Right atrium auricular region (tissue), 2 donors: ENCODE data around the gene RAP1GAP. TPM values are rescaled to one million over a fixed set of nuclear protein-coding genes. Genes with fewer than 3 reads are reported as not detected.

Experiments used
- DNase-seq: peaks from one replicate; pipeline ENCODE4 v3.0.0-alpha.2; 2019; ENCODE audit warnings: low spot score
- H3K27ac ChIP-seq, 2 donors: fragments of 200-600 bp; sonication (generic); 1 replicate in 1 of 2; 2 replicates in 1 of 2; pipeline ENCODE4 v1.5.1; 2016 to 2019
- H3K27me3 ChIP-seq, 2 donors: fragments of 200-600 bp; sonication (generic); one replicate each; pipeline versions ENCODE4 v1.5.1 to v1.6.0; 2017 to 2019
- H3K36me3 ChIP-seq: fragments of 200-600 bp; sonication (generic); one replicate; pipeline ENCODE4 v1.5.1; 2016
- H3K4me1 ChIP-seq, 2 donors: fragments of 200-600 bp; sonication (generic); one replicate each; pipeline versions ENCODE4 v1.5.1 to v1.6.0; 2017 to 2019
- H3K4me3 ChIP-seq, 2 donors: fragments of 200-600 bp; sonication (generic); 1 replicate in 1 of 2; 2 replicates in 1 of 2; pipeline ENCODE4 v1.5.1; 2017 to 2019; ENCODE audit warnings: mild to moderate bottlenecking in 1 of 2, moderate library complexity in 1 of 2
- H3K9me3 ChIP-seq, 2 donors: fragments of 200-600 bp; sonication (generic); one replicate each; pipeline ENCODE4 v1.5.1; 2019
- total RNA-seq, 2 donors: library from RNA; depleted of rRNA; stranded (reverse); fragments of >200 nt; gene quantifications; one replicate each; pipeline ENCODE4 v1.1.0, GENCODE V29; 2016
- TF ChIP-seq, protein P1 (sequence below), 2 donors: fragments of 200-600 bp; sonication (generic); IDR thresholded peaks; one replicate each; pipeline ENCODE4 v1.5.1; 2019; ENCODE audit warnings: antibody characterized with exemption in 2 of 2

The RAP1GAP gene
- total RNA-seq, 2 donors from 2014 or later = 4.0 to 8.4 TPM

- H3K36me3 ChIP-seq = peaks cover 58% of the 10 kb centered on the region
- DNase-seq = no peak
- no peaks in the 10 kb centered on the region for H3K27me3 ChIP-seq
- no peaks in the 10 kb centered on the region for H3K4me1 ChIP-seq
- H3K27ac ChIP-seq = no peak overlapping the region
- H3K4me3 ChIP-seq = no peak overlapping the region
- TF ChIP-seq, protein P1, sequence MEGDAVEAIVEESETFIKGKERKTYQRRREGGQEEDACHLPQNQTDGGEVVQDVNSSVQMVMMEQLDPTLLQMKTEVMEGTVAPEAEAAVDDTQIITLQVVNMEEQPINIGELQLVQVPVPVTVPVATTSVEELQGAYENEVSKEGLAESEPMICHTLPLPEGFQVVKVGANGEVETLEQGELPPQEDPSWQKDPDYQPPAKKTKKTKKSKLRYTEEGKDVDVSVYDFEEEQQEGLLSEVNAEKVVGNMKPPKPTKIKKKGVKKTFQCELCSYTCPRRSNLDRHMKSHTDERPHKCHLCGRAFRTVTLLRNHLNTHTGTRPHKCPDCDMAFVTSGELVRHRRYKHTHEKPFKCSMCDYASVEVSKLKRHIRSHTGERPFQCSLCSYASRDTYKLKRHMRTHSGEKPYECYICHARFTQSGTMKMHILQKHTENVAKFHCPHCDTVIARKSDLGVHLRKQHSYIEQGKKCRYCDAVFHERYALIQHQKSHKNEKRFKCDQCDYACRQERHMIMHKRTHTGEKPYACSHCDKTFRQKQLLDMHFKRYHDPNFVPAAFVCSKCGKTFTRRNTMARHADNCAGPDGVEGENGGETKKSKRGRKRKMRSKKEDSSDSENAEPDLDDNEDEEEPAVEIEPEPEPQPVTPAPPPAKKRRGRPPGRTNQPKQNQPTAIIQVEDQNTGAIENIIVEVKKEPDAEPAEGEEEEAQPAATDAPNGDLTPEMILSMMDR (IDR thresholded peaks at IDR 0.05) = no peak
- H3K9me3 ChIP-seq = peaks cover 0 to 5% of the 10 kb centered on the region in 2 donors
Measured at GRCh38 chr1:21685946-21686678, 17.0 kb upstream of the RAP1GAP start.

GRCh38 chr1:21681426-21681825 is 12.3 kb upstream of the RAP1GAP start:
- Histone ChIP-seq H3K9me3 (peaks cover 0 to 5% of the 10 kb centered on the region in 2 donors), H3K4me3 (no peak overlapping the region), H3K27ac (no peak overlapping the region), H3K4me1 (no peaks in the 10 kb centered on the region), H3K27me3 (no peaks in the 10 kb centered on the region), H3K36me3 (peaks cover 46% of the 10 kb centered on the region)
- TF ChIP-seq, protein P1 (IDR thresholded peaks at IDR 0.05) = no peak
- DNase-seq = no peak

DNA sequence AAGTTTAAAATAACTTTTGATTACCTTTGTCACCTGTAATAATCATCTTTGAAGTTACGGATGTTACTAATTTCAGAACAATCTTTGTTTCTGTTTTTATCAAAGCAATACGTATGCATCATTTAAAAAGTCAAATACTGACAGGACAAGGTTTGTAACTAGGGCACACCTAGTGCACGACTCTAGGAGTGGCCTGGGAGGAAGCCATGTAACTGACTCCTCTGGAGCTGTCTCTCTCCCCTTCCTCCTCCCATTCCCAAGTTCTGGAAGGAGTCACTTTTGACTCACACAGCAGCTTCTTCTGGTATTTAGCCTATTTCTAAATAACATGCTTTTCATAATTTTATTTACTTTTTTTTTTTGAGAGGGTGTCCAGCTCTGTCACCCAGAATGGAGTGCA is 11.8 kb upstream of the RAP1GAP start:
- no peaks in the 10 kb centered on the region for H3K27me3 ChIP-seq
- no peak for DNase-seq

DNA sequence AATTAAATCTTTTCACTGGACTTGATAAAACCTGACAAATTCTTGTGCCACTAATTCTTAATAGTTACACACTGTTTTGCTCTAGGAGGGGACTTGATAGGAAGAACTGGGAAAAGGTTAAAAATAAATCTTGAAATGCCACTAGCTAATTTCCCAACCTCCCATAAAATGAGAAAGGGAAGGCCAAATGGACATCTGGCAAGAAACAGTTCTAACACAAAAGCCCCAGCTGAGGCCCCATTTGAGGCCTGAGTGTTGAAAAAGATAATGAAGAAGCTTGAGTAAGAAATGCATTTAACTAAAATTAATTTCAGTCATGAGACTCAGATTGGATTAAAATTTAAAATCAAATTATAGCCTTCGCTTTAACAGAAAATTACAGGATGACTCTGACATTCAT is 11.2 kb upstream of the RAP1GAP start:
- H3K9me3 ChIP-seq = peaks cover 0 to 5% of the 10 kb centered on the region in 2 donors

More for the DNA sequence above, 11.8 kb upstream of the RAP1GAP start:
- H3K4me3 ChIP-seq = no peak overlapping the region
- H3K36me3 ChIP-seq = peaks cover 41% of the 10 kb centered on the region
- no peaks in the 10 kb centered on the region for H3K4me1 ChIP-seq
- no peak overlapping the region for H3K27ac ChIP-seq
- peaks cover 0 to 5% of the 10 kb centered on the region in 2 donors for H3K9me3 ChIP-seq
- TF ChIP-seq, protein P1 (IDR thresholded peaks at IDR 0.05) = no peak

DNA sequence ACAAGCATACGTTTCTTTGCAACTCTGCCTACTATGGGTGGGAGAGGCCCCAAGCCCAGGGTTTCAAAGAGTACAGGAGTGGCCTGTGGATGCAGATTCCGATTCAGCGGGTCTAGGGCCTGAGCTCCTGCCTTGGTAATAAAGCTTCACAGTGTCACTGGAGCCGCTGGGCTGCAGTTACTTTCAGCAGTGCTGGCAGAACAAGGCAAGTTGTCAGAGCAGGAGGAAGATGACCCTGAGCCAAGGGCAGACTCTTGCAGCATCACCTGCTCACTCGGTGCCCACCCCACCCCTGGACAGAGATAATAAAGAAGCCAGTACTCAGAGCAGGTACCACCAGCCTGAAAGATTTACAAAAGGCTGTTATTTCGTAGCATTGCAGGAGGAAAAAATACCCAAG is 8.0 kb upstream of the RAP1GAP start:
- TF ChIP-seq, protein P1 (IDR thresholded peaks at IDR 0.05) = no peak
- Histone ChIP-seq H3K27ac (no peak overlapping the region), H3K4me1 (peaks cover 0 to 20% of the 10 kb centered on the region in 2 donors), H3K4me3 (no peak overlapping the region), H3K27me3 (no peaks in the 10 kb centered on the region), H3K9me3 (no peaks in the 10 kb centered on the region), H3K36me3 (peaks cover 27% of the 10 kb centered on the region)
- DNase-seq = no peak

More for the DNA sequence above, 11.2 kb upstream of the RAP1GAP start:
- DNase-seq = no peak
- TF ChIP-seq, protein P1 (IDR thresholded peaks at IDR 0.05) = no peak
- H3K36me3 ChIP-seq = peaks cover 36% of the 10 kb centered on the region
- no peak overlapping the region for H3K27ac ChIP-seq
- no peaks in the 10 kb centered on the region for H3K27me3 ChIP-seq
- H3K4me1 ChIP-seq = no peaks in the 10 kb centered on the region
- H3K4me3 ChIP-seq = no peak overlapping the region
